Thoracic aorta (tissue), 2 donors: ENCODE data around the gene MALAT1. TPM values are rescaled to one million over a fixed set of nuclear protein-coding genes. Genes with fewer than 3 reads are reported as not detected.

Source experiments
- ATAC-seq: fragments of 150-250 bp; one replicate; pipeline ENCODE4 v1.8.0; 2017; ENCODE audit warnings: low read depth; ENCODE audit not compliant: insufficient number of reproducible peaks, low FRiP score
- DNase-seq: peaks from one replicate; pipeline ENCODE4 v3.0.0-alpha.2; 2020; ENCODE audit warnings: low spot score
- H3K27ac ChIP-seq, 2 donors: fragments of 200-600 bp; sonication (generic); 1 replicate in 1 of 2; 2 replicates in 1 of 2; pipeline ENCODE4 v1.5.1; 2016; ENCODE audit warnings: mild to moderate bottlenecking in 2 of 2, moderate library complexity in 2 of 2
- H3K27me3 ChIP-seq: fragments of 200-600 bp; sonication (generic); replicated peaks from 2 replicates; pipeline ENCODE4 v1.6.0; 2016; ENCODE audit warnings: mild to moderate bottlenecking; ENCODE audit not compliant: insufficient read depth
- H3K36me3 ChIP-seq: fragments of 200-600 bp; sonication (generic); one replicate; pipeline ENCODE4 v1.5.1; 2016
- H3K4me1 ChIP-seq, 2 donors: fragments of 200-600 bp; sonication (generic); 1 replicate in 1 of 2; 2 replicates in 1 of 2; pipeline versions ENCODE4 v1.5.1 to v1.6.0; 2016; ENCODE audit warnings: low read depth in 2 of 2, mild to moderate bottlenecking in 1 of 2; ENCODE audit not compliant: control insufficient read depth in 1 of 2
- H3K4me3 ChIP-seq: fragments of 200-600 bp; sonication (generic); 2 replicates; pipeline ENCODE4 v1.5.1; 2016; ENCODE audit warnings: mild to moderate bottlenecking
- H3K9me3 ChIP-seq: fragments of 200-600 bp; sonication (generic); 2 replicates; pipeline ENCODE4 v1.5.1; 2016
- total RNA-seq, 2 donors: library from RNA; depleted of rRNA; stranded (reverse); fragments of >200 nt; gene quantifications; one replicate each; pipeline versions ENCODE4 v1.1.0 to v1.2.3, GENCODE V29; 2016
- TF ChIP-seq, protein P1 (sequence below): fragments of 200-600 bp; sonication (generic); IDR thresholded peaks from one replicate; pipeline ENCODE4 v1.5.1; 2019; ENCODE audit warnings: antibody characterized with exemption

MALAT1 gene
- total RNA-seq, 2 donors from 2014 or later: 20,776 to 38,952 TPM

DNA sequence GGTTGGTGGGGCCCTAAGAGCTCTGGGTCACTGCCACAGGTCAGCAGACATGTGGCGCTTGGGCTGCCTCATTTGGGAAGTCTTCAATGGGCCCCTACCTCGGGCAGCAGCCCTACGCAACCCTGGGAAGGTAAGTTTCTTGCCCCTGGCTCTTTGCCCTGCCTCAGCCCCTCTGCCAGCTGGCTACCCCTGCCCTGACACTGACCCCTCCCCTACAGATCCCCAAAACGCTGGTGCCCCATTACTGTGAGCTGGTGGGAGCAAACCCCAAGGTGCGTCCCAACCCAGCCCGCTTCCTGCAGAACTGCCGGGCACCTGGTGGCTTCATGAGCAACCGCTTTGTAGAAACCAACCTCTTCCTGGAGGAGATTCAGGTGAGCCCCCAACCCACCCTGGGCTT is 27.9 kb downstream of the MALAT1 start:
- DNase-seq (no peak), ATAC-seq (no peak)
- TF ChIP-seq, protein P1, sequence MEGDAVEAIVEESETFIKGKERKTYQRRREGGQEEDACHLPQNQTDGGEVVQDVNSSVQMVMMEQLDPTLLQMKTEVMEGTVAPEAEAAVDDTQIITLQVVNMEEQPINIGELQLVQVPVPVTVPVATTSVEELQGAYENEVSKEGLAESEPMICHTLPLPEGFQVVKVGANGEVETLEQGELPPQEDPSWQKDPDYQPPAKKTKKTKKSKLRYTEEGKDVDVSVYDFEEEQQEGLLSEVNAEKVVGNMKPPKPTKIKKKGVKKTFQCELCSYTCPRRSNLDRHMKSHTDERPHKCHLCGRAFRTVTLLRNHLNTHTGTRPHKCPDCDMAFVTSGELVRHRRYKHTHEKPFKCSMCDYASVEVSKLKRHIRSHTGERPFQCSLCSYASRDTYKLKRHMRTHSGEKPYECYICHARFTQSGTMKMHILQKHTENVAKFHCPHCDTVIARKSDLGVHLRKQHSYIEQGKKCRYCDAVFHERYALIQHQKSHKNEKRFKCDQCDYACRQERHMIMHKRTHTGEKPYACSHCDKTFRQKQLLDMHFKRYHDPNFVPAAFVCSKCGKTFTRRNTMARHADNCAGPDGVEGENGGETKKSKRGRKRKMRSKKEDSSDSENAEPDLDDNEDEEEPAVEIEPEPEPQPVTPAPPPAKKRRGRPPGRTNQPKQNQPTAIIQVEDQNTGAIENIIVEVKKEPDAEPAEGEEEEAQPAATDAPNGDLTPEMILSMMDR: no peak
- H3K4me3 ChIP-seq: no peak overlapping the region
- no peak overlapping the region for H3K27ac ChIP-seq
- H3K36me3 ChIP-seq: peaks cover 24% of the 10 kb centered on the region
- H3K4me1 ChIP-seq: peaks cover 14 to 26% of the 10 kb centered on the region in 2 donors
- no peaks in the 10 kb centered on the region for H3K9me3 ChIP-seq
- no peaks in the 10 kb centered on the region for H3K27me3 ChIP-seq

DNA sequence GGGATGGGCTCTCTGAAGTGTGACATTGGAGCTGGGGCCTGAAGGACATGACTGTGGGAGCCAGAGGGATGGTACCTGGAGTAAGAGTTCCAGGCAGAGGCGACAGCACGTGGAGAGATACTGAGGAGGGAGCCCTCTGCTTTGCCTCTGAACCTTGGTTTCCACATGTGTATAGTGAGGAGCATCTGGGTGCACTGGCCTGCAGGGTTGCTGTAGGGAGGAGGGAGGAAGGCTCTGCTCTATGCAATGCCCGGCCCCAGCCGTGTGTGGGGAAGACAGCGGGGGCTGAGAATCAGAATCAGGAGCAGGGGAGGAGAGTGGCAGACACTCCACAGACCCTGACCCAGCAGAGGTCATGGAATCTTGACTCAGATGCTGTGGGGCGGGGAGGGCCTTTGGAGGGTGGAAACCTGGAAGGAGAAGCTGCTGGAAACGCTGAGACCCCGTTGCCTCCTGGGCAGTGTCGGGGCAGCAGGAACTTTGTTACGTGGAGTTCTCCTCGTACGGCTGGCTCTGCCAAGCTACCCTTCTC is 30.0 kb downstream of the MALAT1 start:
- Histone ChIP-seq H3K9me3 (no peaks in the 10 kb centered on the region), H3K27ac (no peak overlapping the region), H3K4me1 (peaks cover 12 to 25% of the 10 kb centered on the region in 2 donors), H3K36me3 (peaks cover 41% of the 10 kb centered on the region), H3K27me3 (no peaks in the 10 kb centered on the region), H3K4me3 (no peak overlapping the region)
- ATAC-seq: no peak
- TF ChIP-seq, protein P1: no peak
- no peak for DNase-seq

DNA sequence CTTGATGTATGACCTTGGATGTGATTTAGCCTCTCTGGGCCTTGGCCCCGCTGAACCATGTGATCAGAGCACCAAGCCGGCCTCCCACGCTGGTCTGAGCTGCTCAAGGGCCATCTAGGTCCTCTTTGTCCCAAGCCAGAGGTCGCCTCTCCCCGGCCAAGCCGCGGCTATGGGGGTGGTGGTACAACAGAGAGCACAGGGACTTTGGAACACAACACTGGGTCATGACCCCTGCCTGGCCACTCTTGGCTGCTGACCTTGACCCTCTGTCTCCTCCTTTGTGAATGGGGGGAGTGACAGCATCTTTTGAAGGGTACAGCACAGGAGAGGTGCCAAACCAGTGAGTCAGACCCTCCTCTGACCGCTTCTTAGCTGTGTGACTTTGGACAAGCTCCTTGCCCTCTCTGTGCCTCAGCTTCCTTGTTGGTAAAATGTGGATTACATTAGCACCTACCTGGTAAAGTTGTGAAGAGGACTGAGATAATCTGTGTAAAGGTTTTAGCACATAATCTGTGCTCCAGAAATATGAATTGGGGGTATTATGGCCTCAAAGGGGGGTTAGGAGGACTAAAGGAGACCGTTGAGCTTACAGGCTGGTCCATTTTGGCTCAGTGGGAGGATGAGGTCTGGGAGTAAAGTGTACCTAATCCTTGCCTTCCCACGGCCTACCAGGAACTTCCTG is 30.8 kb downstream of the MALAT1 start:
- no peak overlapping the region for H3K4me3 ChIP-seq
- ATAC-seq (no peak), DNase-seq (no peak)
- peaks cover 41% of the 10 kb centered on the region for H3K36me3 ChIP-seq
- no peak overlapping the region for H3K27ac ChIP-seq
- peaks cover 7 to 18% of the 10 kb centered on the region in 2 donors for H3K4me1 ChIP-seq
- TF ChIP-seq, protein P1: no peak
- no peaks in the 10 kb centered on the region for H3K27me3 ChIP-seq
- H3K9me3 ChIP-seq: no peaks in the 10 kb centered on the region

DNA sequence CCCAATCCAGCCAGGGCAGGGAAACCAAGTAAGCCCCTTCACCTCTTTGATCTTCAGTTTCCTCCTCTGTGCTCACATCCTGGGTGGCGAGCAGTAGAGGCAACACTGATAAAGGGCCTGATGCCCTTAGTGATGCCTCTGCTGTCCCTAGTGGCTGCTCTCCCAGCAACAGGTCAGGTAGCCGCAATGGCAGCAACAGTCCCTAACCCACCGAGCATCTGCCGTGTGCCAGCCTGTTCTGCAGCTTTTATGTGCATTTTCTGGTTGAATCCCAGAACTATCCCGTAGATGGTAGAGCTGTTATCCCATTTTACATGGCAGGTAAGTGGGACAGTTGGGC is 31.3 kb downstream of the MALAT1 start:
- Histone ChIP-seq H3K9me3 (no peaks in the 10 kb centered on the region), H3K4me1 (peaks cover 7 to 18% of the 10 kb centered on the region in 2 donors), H3K27ac (no peak overlapping the region), H3K36me3 (peaks cover 42% of the 10 kb centered on the region), H3K27me3 (no peaks in the 10 kb centered on the region), H3K4me3 (no peak overlapping the region)
- DNase-seq (no peak), ATAC-seq (no peak)
- TF ChIP-seq, protein P1: no peak

DNA sequence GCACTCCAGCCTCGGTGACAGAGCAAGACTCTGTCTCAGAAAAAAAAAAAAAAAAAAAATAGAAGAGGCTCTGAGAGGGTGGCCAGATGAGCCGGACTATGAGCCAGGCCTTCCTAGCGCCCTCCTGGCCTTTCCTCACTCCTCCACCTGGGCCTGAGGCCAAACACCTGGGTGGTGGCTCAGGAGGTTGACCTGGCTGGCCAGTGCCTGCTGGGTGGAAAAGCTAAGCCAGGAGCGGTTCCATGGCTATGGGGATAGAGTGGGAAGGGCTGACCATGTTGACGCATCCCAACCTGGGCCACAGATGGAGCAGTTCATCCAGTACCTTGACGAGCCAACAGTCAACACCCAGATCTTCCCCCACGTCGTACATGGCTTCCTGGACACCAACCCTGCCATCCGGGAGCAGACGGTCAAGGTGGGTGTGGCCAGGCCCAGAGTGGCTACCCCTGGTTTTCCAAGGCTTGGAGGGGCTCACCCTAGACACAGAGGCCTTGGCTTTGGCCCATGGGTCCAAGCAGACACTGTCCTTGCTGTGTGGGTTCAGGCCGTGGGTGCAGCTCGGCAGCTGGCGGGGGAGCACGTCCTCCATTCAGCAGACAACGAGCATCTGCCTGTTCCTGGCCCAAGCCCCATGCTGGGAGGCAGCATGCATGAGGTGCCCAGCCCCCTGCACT is 33.7 kb downstream of the MALAT1 start:
- Histone ChIP-seq H3K4me3 (no peak overlapping the region), H3K4me1 (no peaks in the 10 kb centered on the region), H3K27me3 (no peaks in the 10 kb centered on the region), H3K9me3 (no peaks in the 10 kb centered on the region), H3K36me3 (peaks cover 45% of the 10 kb centered on the region), H3K27ac (no peak overlapping the region)
- TF ChIP-seq, protein P1: no peak
- DNase-seq (no peak), ATAC-seq (no peak)
